ENCODE measurements around the gene MKNK1. TPM values are rescaled to one million over a fixed set of nuclear protein-coding genes. Genes with fewer than 3 reads are reported as not detected.

MKNK1 gene
- total RNA-seq, 1 donor from 2014 or later, result 77.6 TPM

DNA sequence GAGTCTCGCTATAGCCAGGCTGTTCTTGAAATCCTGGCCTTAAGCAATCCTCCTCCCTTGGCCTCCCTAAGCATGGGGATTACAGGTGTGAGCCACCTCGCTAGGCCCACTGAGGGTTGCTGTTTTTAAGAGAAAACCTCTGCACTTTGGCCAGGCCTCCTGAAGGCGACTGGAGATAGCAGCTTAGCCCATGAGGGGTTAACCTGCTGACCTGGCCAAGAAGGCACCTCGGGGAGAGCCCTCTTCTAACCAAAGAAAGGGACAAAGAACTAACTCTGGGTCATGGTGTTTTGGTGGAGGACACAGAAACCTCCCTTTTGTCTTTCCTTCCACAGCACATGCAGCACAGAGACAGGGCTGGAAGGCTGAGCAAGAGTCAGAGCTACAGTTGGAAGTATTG is 35.0 kb downstream of the MKNK1 start:
- Histone ChIP-seq H3K4me3 (no peak overlapping the region), H3K9me3 (no peaks in the 10 kb centered on the region), H3K36me3 (peaks cover 90% of the 10 kb centered on the region), H3K27ac (no peak overlapping the region), H3K4me1 (no peaks in the 10 kb centered on the region), H3K27me3 (ENCODE audit: low read depth) (no peaks in the 10 kb centered on the region)
- intact Hi-C loops (cut with DNase I), result no loop called here
- no peak for ATAC-seq
- TF ChIP-seq, protein P1, sequence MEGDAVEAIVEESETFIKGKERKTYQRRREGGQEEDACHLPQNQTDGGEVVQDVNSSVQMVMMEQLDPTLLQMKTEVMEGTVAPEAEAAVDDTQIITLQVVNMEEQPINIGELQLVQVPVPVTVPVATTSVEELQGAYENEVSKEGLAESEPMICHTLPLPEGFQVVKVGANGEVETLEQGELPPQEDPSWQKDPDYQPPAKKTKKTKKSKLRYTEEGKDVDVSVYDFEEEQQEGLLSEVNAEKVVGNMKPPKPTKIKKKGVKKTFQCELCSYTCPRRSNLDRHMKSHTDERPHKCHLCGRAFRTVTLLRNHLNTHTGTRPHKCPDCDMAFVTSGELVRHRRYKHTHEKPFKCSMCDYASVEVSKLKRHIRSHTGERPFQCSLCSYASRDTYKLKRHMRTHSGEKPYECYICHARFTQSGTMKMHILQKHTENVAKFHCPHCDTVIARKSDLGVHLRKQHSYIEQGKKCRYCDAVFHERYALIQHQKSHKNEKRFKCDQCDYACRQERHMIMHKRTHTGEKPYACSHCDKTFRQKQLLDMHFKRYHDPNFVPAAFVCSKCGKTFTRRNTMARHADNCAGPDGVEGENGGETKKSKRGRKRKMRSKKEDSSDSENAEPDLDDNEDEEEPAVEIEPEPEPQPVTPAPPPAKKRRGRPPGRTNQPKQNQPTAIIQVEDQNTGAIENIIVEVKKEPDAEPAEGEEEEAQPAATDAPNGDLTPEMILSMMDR (IDR thresholded peaks at IDR 0.05), result no peak
- no peak for DNase-seq

DNA sequence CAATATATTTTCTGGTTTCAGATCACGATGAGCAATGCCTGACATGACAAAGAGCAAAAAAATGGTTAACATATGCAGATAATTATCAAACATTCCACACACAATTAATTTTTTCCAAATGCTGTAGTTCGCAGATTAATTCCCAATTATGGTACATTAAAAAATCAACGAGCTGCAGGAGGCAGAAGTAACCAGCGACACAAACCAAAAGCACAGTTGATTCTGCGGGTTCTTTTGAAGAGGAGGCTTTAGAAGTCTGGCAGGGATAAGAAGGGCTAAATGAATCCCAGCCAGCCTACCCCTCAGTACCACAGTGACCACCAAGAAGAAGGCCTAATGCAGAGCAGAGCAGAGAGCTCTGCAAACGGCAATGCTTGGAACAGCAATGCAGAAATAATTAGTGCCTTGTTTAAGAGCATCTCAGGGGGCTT is 35.6 kb downstream of the MKNK1 start:
- ATAC-seq (no peak), DNase-seq (no peak)
- H3K36me3 ChIP-seq, result peaks cover 86% of the 10 kb centered on the region
- no peak overlapping the region for H3K27ac ChIP-seq
- no peaks in the 10 kb centered on the region for H3K9me3 ChIP-seq
- intact Hi-C loops (cut with DNase I), result no loop called here
- TF ChIP-seq, protein P1 (IDR thresholded peaks at IDR 0.05), result no peak
- H3K27me3 ChIP-seq (ENCODE audit: low read depth), result no peaks in the 10 kb centered on the region
- H3K4me1 ChIP-seq, result no peaks in the 10 kb centered on the region
- no peak overlapping the region for H3K4me3 ChIP-seq

GRCh38 chr1:46563341-46563740 is 40.7 kb downstream of the MKNK1 start:
- intact Hi-C loops (cut with DNase I), result no loop called here
- Histone ChIP-seq H3K4me1 (no peaks in the 10 kb centered on the region), H3K27ac (no peak overlapping the region), H3K27me3 (ENCODE audit: low read depth) (no peaks in the 10 kb centered on the region), H3K36me3 (peaks cover 90% of the 10 kb centered on the region), H3K9me3 (no peaks in the 10 kb centered on the region), H3K4me3 (no peak overlapping the region)
- DNase-seq (no peak), ATAC-seq (no peak)
- TF ChIP-seq, protein P1 (IDR thresholded peaks at IDR 0.05), result no peak

DNA sequence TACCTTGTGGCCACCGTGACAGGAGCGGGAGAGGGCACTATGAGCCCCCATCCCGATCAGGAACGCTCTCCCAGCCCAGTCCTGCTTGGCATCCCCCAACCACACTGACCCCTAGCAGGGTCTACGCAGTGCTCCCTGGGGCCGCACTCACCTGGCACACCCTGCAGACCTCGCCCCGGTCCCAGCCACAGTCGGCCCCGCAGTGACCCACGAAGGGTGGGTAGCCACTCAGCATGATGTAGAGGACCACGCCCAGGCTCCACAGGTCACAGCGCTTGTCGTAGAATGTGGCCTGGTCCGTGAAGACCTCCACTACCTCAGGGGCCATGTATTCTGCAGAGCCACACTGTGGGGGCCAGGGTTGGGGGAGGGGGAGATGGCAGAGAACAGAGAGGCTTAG is 41.6 kb downstream of the MKNK1 start:
- intact Hi-C loops (cut with DNase I), result no loop called here
- ATAC-seq, result peak in 1 of 2 donors; percentile 31

GRCh38 chr1:46558966-46559365 is 45.1 kb downstream of the MKNK1 start:
- Histone ChIP-seq H3K9me3 (no peaks in the 10 kb centered on the region), H3K27ac (no peak overlapping the region), H3K36me3 (peaks cover 54% of the 10 kb centered on the region), H3K4me3 (no peak overlapping the region), H3K27me3 (ENCODE audit: low read depth) (no peaks in the 10 kb centered on the region), H3K4me1 (no peaks in the 10 kb centered on the region)
- DNase-seq (no peak), ATAC-seq (no peak)
- TF ChIP-seq, protein P1 (IDR thresholded peaks at IDR 0.05), result no peak
- intact Hi-C loops (cut with DNase I), result no loop called here

More for the DNA sequence above, 41.6 kb downstream of the MKNK1 start:
- Histone ChIP-seq H3K27ac (no peak overlapping the region), H3K4me1 (no peaks in the 10 kb centered on the region), H3K36me3 (peaks cover 87% of the 10 kb centered on the region), H3K4me3 (no peak overlapping the region), H3K9me3 (no peaks in the 10 kb centered on the region), H3K27me3 (ENCODE audit: low read depth) (no peaks in the 10 kb centered on the region)
- TF ChIP-seq, protein P1 (IDR thresholded peaks at IDR 0.05), result no peak
- DNase-seq, result no peak
